NCI-H146 treated with DMSO at 0.1 percent for 48 hours (cell line): ENCODE data around the gene PFDN4.
"Not testable (repeated sequence)": the region's sequence is repeated elsewhere in the genome, so short reads cannot be mapped to it uniquely, and the experiment has no call there.

Source experiments
- DNase-seq: peaks from one replicate; lab custom pipeline; 2025; ENCODE audit not compliant: unreplicated experiment; lab: John Stamatoyannopoulos, UW

PFDN4 gene

GRCh38 chr20:54223751-54224150 is 15.9 kb downstream of the PFDN4 start:
- DNase-seq, result no peak

GRCh38 chr20:54224642-54225041 is 16.8 kb downstream of the PFDN4 start:
- not testable (repeated sequence) for DNase-seq

- DNase-seq, result no peak
Measured at GRCh38 chr20:54227241-54227640, 19.4 kb downstream of the PFDN4 start.

GRCh38 chr20:54227751-54228150 is 19.9 kb downstream of the PFDN4 start:
- no peak for DNase-seq

- DNase-seq, result no peak
Measured at GRCh38 chr20:54228841-54229240, 21.0 kb downstream of the PFDN4 start.

GRCh38 chr20:54229566-54230160 is 21.8 kb downstream of the PFDN4 start:
- DNase-seq, result no peak

GRCh38 chr20:54231036-54231435 is 23.1 kb downstream of the PFDN4 start:
- no peak for DNase-seq

- no peak for DNase-seq
Measured at GRCh38 chr20:54234991-54235390, 27.1 kb downstream of the PFDN4 start.

GRCh38 chr20:54237116-54237943 is 29.4 kb downstream of the PFDN4 start:
- no peak for DNase-seq

GRCh38 chr20:54244113-54244512 is 36.2 kb downstream of the PFDN4 start:
- DNase-seq, result no peak

- DNase-seq, result not testable (repeated sequence)
Measured at GRCh38 chr20:54248705-54249104, 40.8 kb downstream of the PFDN4 start.

- DNase-seq, result no peak
Measured at GRCh38 chr20:54250691-54251090, 42.8 kb downstream of the PFDN4 start.

- DNase-seq, result no peak
Measured at GRCh38 chr20:54251096-54251495, 43.2 kb downstream of the PFDN4 start.

GRCh38 chr20:54254596-54254995 is 46.7 kb downstream of the PFDN4 start:
- DNase-seq, result no peak

- DNase-seq, result no peak
Measured at GRCh38 chr20:54255157-54255556, 47.3 kb downstream of the PFDN4 start.

- DNase-seq, result no peak
Measured at GRCh38 chr20:54256202-54256601, 48.3 kb downstream of the PFDN4 start.

GRCh38 chr20:54257071-54257816 is 49.4 kb downstream of the PFDN4 start:
- no peak for DNase-seq

- DNase-seq, result no peak
Measured at GRCh38 chr20:54260116-54260515, 52.2 kb downstream of the PFDN4 start.

GRCh38 chr20:54262671-54263070 is 54.8 kb downstream of the PFDN4 start:
- no peak for DNase-seq

GRCh38 chr20:54263116-54263690 is 55.3 kb downstream of the PFDN4 start:
- no peak for DNase-seq

GRCh38 chr20:54265791-54266190 is 57.9 kb downstream of the PFDN4 start:
- DNase-seq, result not testable (repeated sequence)

GRCh38 chr20:54266844-54267243 is 59.0 kb downstream of the PFDN4 start:
- DNase-seq, result no peak
